Stimulated activated CD8-positive, alpha-beta memory T cell treated with anti-CD3 and anti-CD28 coated beads, Interleukin-4, amount 100 ng/mL, for 24 hours (primary cell): ENCODE measurements around the gene RFX1.
"Not testable (repeated sequence)": the region's sequence is repeated elsewhere in the genome, so short reads cannot be mapped to it uniquely, and the experiment has no call there.

Source experiments
- DNase-seq: peaks from one replicate; pipeline ENCODE4 v3.0.0-alpha.2; 2020; ENCODE audit warnings: low read depth

The RFX1 gene

DNA sequence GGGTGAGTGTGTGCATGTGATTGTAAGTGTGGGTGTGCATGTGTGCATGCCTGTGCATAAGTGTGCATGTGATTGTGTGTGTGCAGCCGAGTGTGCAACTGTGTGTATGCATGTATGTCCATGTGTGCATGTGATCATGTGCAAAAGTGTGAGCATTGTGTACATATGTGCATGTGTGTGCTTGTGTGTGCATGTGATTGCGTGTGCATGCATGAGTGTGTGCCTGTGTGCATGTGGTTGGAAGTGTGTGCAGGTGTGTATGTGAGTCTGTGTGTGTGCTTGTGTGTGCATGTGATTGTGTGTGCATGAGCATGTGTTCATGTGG is 71.4 kb downstream of the RFX1 start:
- DNase-seq = no peak

DNA sequence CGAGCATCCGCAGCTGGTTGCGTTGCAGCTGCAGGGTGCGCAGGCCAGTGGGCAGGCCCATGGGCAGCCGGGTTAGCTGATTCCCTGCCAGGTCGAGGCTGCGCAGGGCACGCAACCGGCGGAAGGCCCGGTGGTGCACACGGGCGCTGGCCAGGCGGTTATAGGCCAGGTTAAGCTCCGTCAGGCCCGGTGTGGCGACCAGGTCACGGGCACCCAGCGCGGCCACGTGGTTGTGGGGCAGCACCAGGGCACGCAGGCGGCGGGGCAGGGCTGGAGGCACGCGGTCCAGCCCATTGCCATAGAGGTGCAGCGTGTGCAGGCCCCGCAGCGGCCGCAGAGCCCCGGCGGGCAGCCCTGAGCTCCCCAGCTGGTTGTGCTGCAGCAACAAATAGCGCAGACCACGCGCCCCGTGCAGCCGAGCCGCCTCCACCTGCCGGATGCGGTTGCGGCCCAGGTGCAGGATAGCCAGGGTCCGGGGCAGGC is 73.2 kb downstream of the RFX1 start:
- no peak for DNase-seq

DNA sequence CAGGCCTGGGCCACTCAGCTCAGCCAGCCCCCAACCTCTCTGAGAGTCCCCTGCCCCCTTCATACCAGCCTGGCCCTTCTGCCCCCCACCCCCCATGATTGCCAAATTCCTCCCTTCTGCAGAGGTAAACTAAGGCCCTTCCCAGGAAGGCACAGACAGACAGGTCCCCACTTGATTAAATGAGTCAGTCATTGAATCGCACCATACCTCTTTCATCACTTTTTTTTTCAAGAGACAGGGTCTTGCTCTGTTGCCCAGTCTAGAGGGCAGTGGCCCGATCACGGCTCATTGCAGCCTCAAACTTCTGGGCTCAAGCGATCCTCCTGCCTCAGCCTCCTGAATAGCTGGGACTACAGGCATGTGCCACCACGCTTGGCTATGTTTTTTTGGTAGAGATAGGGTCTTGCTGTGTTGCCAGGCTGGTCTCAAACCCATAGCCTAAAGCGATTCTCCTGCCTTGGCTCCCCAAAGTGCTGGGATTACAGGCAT is 73.9 kb downstream of the RFX1 start:
- DNase-seq = no peak

DNA sequence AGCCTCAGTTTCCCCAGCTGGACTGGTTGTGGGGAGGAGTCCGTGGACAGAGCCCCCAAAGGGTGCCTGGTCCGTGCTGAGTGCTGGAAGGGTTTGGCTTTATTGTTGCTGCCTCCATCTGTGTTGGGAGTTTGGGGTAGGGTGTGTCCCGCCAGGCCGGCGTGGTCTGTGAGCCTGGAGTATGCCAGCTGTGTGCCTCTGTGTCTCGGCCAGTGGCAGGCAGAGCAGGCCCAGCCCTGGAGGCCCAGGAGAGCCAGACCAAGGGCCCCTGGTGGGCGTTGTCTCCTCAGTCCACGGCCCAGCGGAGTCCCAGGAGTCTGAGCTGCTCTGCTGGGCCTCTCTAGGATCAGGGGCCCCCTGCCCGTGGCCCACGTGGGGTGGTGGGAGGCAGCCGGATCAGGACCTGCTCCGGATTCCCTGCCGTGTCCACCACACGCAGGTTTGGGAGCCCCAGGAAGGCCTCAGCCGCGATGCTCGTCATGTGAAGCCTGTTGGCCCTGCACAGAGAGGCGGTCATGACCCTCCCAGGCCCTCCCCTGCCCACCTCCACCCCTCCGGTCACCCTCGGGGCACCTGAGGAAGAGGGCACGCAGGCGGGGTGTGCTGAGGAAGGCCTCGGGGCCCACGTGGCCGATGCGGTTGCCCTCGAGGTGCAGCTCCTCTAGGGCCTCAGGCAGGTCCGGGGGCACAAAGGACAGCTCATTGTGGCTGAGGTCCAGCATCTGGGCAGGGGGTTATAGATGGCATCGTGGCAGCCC is 74.5 kb downstream of the RFX1 start:
- no peak for DNase-seq

DNA sequence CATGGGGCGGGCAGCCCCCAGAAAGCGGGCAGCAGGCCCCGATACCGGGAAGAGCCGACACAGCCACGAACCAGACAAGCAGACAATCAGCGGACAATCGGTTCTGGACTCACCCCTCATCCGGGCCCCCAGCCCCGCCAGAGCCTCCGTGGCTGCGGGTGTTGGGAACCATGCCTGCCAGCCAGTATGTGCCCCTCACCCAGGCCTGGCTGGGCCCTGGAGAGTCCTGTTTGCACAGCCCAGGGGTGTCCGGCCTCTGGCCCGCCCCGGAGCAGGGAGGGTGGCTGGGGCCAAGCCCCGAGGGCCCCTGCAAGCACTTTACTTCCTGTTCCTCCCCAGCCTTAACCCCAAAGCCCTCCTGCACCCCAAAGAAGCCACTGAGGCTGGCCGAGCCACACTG is 75.7 kb downstream of the RFX1 start:
- no peak for DNase-seq

DNA sequence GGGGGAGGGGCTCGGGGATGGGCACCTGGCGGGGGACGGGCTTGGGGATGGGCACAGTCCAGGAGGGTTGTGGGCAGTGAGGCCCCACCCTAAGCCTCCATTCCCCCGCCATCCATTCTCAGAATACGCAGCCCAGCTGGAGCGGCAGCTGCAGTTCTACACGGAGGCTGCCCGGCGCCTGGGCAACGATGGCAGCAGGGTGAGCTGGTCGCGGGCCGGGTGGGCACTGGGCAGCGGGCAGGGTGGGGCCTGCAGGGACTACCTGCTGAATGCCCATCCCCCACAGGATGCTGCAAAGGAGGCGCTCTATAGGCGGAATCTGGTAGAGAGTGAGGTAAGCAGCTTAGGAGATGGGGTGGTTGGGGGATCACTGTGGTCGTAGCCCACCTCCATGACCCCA is 76.2 kb downstream of the RFX1 start:
- DNase-seq = no peak

DNA sequence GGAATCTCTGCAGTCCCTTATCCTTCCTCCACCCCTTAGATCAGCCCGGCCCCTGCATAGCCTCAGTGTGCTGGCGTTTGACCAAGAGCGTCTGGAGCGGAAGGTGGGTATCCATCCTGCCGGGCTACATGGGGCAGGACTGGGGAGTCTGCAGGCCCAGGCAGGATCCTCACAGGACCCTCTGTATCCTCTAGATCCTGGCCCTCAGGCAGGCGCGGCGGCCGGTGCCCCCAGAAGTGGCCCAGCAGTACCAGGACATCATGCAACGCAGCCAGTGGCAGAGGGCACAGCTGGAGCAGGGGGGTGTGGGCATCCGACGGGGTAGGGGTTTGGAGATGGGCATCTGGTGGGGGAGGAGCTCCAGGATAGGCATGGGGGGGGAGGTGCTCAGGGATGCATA is 76.8 kb downstream of the RFX1 start:
- DNase-seq = no peak

DNA sequence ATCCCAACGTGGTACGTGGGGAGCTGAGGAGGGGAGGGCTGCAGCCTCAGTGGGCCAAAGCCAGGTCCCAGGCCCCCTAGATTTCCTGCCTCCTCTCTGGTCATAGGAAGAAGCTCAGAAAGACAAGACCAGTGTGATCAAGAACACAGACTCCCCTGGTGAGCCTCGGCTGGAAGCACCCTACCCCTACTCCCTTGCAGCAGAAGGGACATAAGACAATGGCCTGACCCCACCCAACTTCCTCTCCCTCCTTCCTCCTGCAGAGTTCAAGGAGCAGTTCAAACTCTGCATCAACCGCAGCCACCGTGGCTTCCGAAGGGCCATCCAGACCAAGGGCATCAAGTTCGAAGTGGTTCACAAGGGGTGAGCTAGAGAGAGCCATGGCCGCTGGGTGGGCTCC is 79.4 kb downstream of the RFX1 start:
- DNase-seq = no peak

DNA sequence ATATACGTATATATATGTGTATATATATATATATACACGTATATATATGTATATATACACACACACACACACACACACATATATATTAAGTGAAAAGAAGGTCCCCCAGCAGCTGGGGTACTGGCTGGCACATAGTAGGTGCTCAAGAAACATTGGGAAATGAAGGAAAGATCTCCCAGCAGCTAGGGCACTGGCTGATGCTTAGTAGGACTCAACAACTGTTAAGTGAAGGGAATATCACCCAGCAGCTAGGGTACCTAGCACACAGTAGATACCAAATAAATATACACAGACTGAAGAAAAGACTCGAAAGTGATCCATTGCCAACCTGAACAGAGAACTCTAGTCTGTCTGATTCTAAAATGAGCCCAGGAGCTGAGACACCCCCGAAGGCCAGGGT is 80.1 kb downstream of the RFX1 start:
- DNase-seq = no peak

DNA sequence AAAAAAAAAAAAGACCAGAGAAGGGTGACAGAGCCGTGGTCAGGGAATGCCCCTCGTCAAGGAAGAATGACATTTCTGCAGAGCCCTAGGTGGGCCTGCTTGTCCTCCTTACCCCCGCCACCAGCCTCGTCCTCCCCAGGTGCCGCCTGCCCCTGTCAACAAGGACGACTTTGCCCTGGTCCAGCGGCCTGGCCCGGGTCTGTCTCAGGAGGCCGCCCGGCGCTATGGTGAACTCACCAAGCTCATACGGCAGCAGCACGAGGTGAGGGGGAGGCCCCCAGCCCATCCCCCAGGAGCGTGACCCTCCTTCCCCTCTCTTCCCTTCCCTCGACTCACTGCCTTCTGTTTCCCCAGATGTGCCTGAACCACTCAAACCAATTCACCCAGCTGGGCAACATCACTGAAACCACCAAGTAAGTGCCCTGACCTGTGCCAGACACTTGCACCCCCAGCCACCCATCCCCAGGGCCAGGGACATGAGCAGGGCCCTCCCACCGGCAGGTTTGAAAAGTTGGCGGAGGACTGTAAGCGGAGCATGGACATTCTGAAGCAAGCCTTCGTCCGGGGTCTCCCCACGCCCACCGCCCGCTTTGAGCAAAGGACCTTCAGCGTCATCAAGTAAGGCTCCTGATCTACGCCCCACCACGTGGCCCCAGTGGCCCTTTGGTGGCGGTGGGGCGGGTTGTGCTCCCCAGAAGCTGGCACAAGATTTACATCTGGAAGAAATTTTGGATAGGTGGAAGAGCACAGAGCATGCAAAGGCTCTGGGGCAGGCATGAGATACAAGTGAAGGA is 82.7 kb downstream of the RFX1 start:
- DNase-seq = no peak

DNA sequence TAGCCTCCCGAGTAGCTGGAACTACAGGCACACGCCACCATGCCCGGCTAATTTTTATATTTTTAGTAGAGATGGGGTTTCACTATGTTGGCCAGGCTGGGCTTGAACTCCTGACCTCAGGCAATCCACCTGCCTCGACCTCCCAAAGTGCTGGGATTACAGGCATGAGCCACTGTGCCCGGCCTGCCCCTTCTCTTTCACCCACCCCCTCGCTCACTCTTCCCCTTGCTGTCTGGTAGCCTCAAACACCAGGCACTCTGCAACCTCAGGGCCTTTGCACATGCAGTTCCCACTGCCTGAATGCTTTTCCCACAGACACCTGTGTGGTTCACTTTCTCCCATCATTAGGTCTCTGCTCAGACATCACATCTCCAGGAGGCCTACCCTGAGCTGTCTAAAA is 84.0 kb downstream of the RFX1 start:
- not testable (repeated sequence) for DNase-seq

DNA sequence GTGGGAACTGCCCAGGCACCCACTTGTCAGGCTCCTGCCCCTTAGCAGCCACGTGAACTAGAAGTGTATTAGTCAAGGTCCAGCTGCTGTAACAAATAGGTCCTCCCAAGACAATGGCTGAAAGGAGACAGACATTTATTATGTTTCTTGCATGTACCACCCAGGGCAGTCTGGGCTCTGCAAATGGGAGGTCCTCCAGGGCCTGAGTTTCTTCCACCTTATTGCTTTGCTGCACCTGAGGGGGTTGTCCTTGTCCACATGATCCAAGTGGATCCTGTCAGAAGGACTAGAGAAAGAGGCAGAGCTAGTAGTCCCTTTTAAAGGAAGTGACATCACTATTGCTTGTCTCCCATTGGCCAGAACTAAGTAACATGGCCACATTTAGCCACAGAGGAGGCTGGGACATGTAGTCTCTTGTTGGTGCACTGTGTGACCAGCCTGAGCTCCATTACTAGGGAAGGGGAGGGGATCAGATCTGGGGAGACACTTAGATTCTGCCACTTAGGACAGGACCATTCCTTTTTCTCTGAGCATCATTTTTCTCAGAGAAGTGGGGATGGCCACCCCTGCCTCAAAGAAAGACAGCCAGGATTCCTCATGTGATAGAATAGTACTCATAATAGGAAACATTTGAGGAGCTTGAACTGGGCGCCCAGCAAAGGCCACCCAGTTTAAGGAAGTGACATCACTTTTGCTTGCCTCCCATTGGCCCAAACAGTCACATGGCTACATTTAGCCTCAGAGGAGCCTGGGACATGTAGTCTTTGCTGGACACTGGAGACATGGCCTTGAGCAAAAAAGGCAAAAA is 85.0 kb downstream of the RFX1 start:
- no peak for DNase-seq

DNA sequence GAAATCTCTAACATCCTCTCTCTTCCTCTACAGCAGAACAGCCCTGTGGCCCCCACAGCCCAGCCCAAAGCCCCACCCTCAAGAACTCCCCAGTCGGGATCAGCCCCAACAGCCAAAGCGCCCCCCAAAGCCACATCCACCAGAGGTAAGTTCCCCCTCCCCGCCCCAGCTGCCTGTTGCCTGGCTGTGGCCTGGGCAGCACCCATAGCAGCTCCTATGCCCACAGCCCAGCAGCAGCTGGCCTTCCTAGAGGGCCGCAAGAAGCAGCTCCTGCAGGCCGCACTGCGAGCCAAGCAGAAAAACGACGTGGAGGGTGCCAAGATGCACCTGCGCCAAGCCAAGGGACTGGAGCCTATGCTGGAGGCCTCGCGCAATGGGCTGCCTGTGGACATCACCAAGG is 85.6 kb downstream of the RFX1 start:
- DNase-seq = no peak

DNA sequence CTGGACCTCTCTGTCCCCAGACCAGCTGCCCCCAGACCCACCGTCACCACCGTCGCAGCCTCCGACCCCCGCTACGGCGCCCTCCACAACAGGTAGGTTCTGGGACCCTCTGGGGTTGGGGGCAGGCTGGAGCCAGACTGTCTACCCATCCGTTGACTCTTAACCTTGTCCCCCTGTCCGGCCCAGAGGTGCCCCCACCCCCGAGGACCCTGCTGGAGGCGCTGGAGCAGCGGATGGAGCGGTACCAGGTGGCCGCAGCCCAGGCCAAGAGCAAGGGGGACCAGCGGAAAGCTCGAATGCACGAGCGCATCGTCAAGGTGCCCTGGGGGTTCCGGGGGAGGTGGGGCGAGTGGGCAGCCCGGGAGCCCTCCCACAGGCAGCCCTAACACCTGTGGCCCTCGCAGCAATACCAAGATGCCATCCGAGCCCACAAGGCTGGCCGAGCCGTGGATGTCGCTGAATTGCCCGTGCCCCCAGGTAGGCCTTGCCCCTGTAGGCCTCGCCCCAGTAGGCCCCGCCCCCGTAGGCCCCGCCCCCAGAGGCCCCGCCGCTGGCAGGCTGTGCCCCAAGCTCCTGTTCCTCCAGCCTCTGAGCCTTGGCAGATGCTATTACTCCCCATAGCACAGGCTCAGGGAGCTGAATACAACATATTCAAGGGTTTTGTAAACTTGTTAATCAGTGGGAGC is 87.3 kb downstream of the RFX1 start:
- DNase-seq = no peak

DNA sequence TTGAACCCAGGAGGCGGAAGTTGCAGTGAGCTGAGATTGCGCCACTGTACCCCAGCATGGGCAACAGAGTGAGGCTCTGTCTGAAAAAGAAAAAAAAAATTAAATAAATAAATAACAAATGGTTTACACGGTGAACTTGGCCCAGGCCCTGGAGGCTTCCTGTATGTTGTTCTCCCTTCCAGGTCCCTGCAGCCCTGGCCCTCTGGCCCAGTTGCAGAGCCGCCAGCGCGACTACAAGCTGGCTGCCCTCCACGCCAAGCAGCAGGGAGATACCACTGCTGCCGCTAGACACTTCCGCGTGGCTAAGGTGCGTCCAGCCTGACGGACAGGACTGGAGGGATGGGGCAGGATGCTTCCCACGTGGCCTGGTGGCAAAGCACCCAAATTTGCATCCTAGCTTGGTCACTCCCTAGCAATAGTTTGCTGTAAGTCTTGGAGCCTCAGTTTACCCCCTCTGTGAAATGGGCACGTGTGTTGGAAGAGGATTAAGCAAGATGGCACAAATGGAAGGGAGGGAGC is 88.2 kb downstream of the RFX1 start:
- no peak for DNase-seq

DNA sequence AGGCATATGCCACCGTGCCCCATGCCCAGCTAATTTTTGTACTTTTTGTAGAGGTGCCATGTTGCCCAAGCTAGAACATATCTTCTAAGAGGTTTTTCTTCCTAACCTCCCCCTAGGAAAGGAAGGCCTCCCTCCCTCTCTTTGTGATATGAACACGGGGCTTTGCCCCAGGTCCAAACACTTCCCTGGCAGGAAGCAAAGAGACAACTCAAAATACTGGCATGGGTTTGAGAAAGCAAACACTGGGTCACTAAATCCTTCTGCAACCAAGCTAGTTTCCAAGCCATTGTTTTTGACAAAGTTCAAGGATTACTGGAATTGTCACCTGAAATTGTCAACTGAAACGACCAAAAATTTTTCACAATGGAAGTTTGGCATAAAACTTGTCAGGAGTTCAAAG is 91.3 kb downstream of the RFX1 start:
- DNase-seq = no peak

DNA sequence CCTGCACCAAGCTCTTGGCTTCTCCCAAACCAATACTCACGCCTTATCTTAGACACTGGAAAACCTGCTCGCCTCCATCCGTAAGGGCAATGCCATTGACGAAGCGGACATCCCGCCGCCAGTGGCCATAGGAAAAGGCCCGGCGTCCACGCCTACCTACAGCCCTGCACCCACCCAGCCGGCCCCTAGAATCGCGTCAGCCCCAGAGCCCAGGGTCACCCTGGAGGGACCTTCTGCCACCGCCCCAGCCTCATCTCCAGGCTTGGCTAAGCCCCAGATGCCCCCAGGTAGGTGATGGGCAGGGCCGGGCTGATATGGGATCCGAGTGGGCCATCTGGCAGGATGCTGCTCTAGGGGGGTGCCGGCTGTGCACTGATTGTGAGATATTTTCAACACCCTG is 92.8 kb downstream of the RFX1 start:
- no peak for DNase-seq
